Measurements from ENCODE around the gene NDUFAF3. TPM values are rescaled to one million over a fixed set of nuclear protein-coding genes. Genes with fewer than 3 reads are reported as not detected.

Gene NDUFAF3
- total RNA-seq, 1 donor from 2014 or later: 75.4 TPM

GRCh38 chr3:48979451-48979850 lies 42.5 kb upstream of the NDUFAF3 start:
- no peak for TF ChIP-seq EZH2 (IDR thresholded peaks at IDR 0.05; ENCODE audit: insufficient read depth, low read length)
- no peak for TF ChIP-seq CTCF (IDR thresholded peaks at IDR 0.05; ENCODE audit: insufficient read depth, low read depth, low read length)
- H3K27me3 Mint-ChIP-seq (ENCODE audit: low read depth, unreplicated experiment): no peaks in the 10 kb centered on the region
- H3K4me1 Mint-ChIP-seq (ENCODE audit: low read depth, unreplicated experiment): peaks cover 3% of the 10 kb centered on the region
- Histone ChIP-seq H3K4me2 (ENCODE audit: low read length) (no peak overlapping the region), H3K79me2 (ENCODE audit: insufficient read depth, low read length) (no peaks in the 10 kb centered on the region), H3K9me3 (ENCODE audit: insufficient read depth, low read depth, low read length) (no peaks in the 10 kb centered on the region), H3K4me1 (ENCODE audit: insufficient read depth, low read length) (no peaks in the 10 kb centered on the region), H3K9ac (ENCODE audit: low read length) (no peak overlapping the region), H2AFZ (ENCODE audit: low read depth, low read length) (no peak overlapping the region), H4K20me1 (ENCODE audit: insufficient read depth, low read length) (peaks cover 12% of the 10 kb centered on the region), H3K4me3 (ENCODE audit: insufficient read depth, low read depth, low read length) (no peak overlapping the region), H3K27ac (ENCODE audit: low read depth, low read length) (no peak overlapping the region), H3K36me3 (ENCODE audit: insufficient read depth, low read length) (peaks cover 46% of the 10 kb centered on the region), H3K27me3 (ENCODE audit: insufficient read depth, low read length) (no peaks in the 10 kb centered on the region)
- no peak for DNase-seq (ENCODE audit: low read depth)
- no peak overlapping the region for H3K4me3 Mint-ChIP-seq (ENCODE audit: unreplicated experiment)
- peaks cover 31% of the 10 kb centered on the region for H3K36me3 Mint-ChIP-seq (ENCODE audit: low read depth, unreplicated experiment)
- H3K9me3 Mint-ChIP-seq (ENCODE audit: unreplicated experiment): no peaks in the 10 kb centered on the region
- H3K27ac Mint-ChIP-seq (ENCODE audit: unreplicated experiment): no peak overlapping the region
- no peak for FAIRE-seq

GRCh38 chr3:48980295-48980694 lies 41.6 kb upstream of the NDUFAF3 start:
- H3K9me3 Mint-ChIP-seq (ENCODE audit: unreplicated experiment): no peaks in the 10 kb centered on the region
- H2AFZ ChIP-seq (ENCODE audit: low read depth, low read length): no peak overlapping the region
- H3K4me3 ChIP-seq (ENCODE audit: insufficient read depth, low read depth, low read length): no peak overlapping the region
- peaks cover 19% of the 10 kb centered on the region for H4K20me1 ChIP-seq (ENCODE audit: insufficient read depth, low read length)
- no peak overlapping the region for H3K4me3 Mint-ChIP-seq (ENCODE audit: unreplicated experiment)
- H3K4me1 ChIP-seq (ENCODE audit: insufficient read depth, low read length): no peaks in the 10 kb centered on the region
- H3K36me3 ChIP-seq (ENCODE audit: insufficient read depth, low read length): peaks cover 43% of the 10 kb centered on the region
- no peaks in the 10 kb centered on the region for H3K9me3 ChIP-seq (ENCODE audit: insufficient read depth, low read depth, low read length)
- H3K36me3 Mint-ChIP-seq (ENCODE audit: low read depth, unreplicated experiment): peaks cover 28% of the 10 kb centered on the region
- H3K4me1 Mint-ChIP-seq (ENCODE audit: low read depth, unreplicated experiment): peaks cover 7% of the 10 kb centered on the region
- H3K79me2 ChIP-seq (ENCODE audit: insufficient read depth, low read length): no peaks in the 10 kb centered on the region
- H3K9ac ChIP-seq (ENCODE audit: low read length): no peak overlapping the region
- no peaks in the 10 kb centered on the region for H3K27me3 Mint-ChIP-seq (ENCODE audit: low read depth, unreplicated experiment)
- no peak overlapping the region for H3K4me2 ChIP-seq (ENCODE audit: low read length)
- no peak overlapping the region for H3K27ac ChIP-seq (ENCODE audit: low read depth, low read length)
- TF ChIP-seq CTCF (IDR thresholded peaks at IDR 0.05; ENCODE audit: insufficient read depth, low read depth, low read length) (no peak), EZH2 (IDR thresholded peaks at IDR 0.05; ENCODE audit: insufficient read depth, low read length) (no peak)
- FAIRE-seq: no peak
- no peaks in the 10 kb centered on the region for H3K27me3 ChIP-seq (ENCODE audit: insufficient read depth, low read length)
- H3K27ac Mint-ChIP-seq (ENCODE audit: unreplicated experiment): no peak overlapping the region
- no peak for DNase-seq (ENCODE audit: low read depth)

- no peak overlapping the region for H3K9ac ChIP-seq (ENCODE audit: low read length)
- H3K9me3 ChIP-seq (ENCODE audit: insufficient read depth, low read depth, low read length): no peaks in the 10 kb centered on the region
- H3K4me2 ChIP-seq (ENCODE audit: low read length): no peak overlapping the region
- no peaks in the 10 kb centered on the region for H3K9me3 Mint-ChIP-seq (ENCODE audit: unreplicated experiment)
- FAIRE-seq (no peak), DNase-seq (ENCODE audit: low read depth) (no peak)
- no peak overlapping the region for H3K27ac Mint-ChIP-seq (ENCODE audit: unreplicated experiment)
- peaks cover 19% of the 10 kb centered on the region for H4K20me1 ChIP-seq (ENCODE audit: insufficient read depth, low read length)
- no peaks in the 10 kb centered on the region for H3K27me3 ChIP-seq (ENCODE audit: insufficient read depth, low read length)
- peaks cover 28% of the 10 kb centered on the region for H3K36me3 Mint-ChIP-seq (ENCODE audit: low read depth, unreplicated experiment)
- H3K4me3 ChIP-seq (ENCODE audit: insufficient read depth, low read depth, low read length): no peak overlapping the region
- no peak overlapping the region for H3K27ac ChIP-seq (ENCODE audit: low read depth, low read length)
- H3K36me3 ChIP-seq (ENCODE audit: insufficient read depth, low read length): peaks cover 43% of the 10 kb centered on the region
- H3K4me3 Mint-ChIP-seq (ENCODE audit: unreplicated experiment): no peak overlapping the region
- H3K27me3 Mint-ChIP-seq (ENCODE audit: low read depth, unreplicated experiment): no peaks in the 10 kb centered on the region
- peaks cover 7% of the 10 kb centered on the region for H3K4me1 Mint-ChIP-seq (ENCODE audit: low read depth, unreplicated experiment)
- H2AFZ ChIP-seq (ENCODE audit: low read depth, low read length): no peak overlapping the region
- no peaks in the 10 kb centered on the region for H3K79me2 ChIP-seq (ENCODE audit: insufficient read depth, low read length)
- no peak for TF ChIP-seq CTCF (IDR thresholded peaks at IDR 0.05; ENCODE audit: insufficient read depth, low read depth, low read length)
- TF ChIP-seq EZH2 (IDR thresholded peaks at IDR 0.05; ENCODE audit: insufficient read depth, low read length): no peak
- no peaks in the 10 kb centered on the region for H3K4me1 ChIP-seq (ENCODE audit: insufficient read depth, low read length)
These were observed 39.9 kb upstream of the NDUFAF3 start for GRCh38 chr3:48982016-48982415.
